GM23338 (cell line): ENCODE results near the gene GRB14. TPM values are rescaled to one million over a fixed set of nuclear protein-coding genes. Genes with fewer than 3 reads are reported as not detected.

Experiments
- ATAC-seq: fragments of 200-7000 bp; cut with Tn5 transposase; 3 replicates; pipeline ENCODE4 v1.9.1; 2020
- DNase-seq: peaks from one replicate; pipeline ENCODE4 v3.0.0-alpha.2; 2015; ENCODE audit warnings: low spot score
- H2AFZ ChIP-seq: fragments of 200-600 bp; sonication (generic); 2 replicates; pipeline ENCODE4 v1.8.0; 2016; ENCODE audit warnings: antibody characterized with exemption, mild to moderate bottlenecking, moderate library complexity
- H3F3A ChIP-seq: fragments of 200-600 bp; sonication (generic); replicated peaks from 2 replicates; pipeline ENCODE4 v1.8.0; 2017; ENCODE audit warnings: antibody characterized with exemption, mixed run types, low read depth
- H3K27ac ChIP-seq: fragments of 200-600 bp; sonication (generic); 2 replicates; pipeline ENCODE4 v1.6.1; 2016; ENCODE audit warnings: low read depth
- H3K27me3 ChIP-seq: fragments of 200-600 bp; sonication (generic); 2 replicates; pipeline ENCODE4 v1.8.0; 2016; ENCODE audit warnings: mild to moderate bottlenecking, mixed run types, moderate library complexity; ENCODE audit not compliant: insufficient read depth
- H3K36me3 ChIP-seq: fragments of 200-600 bp; sonication (generic); 2 replicates; pipeline ENCODE4 v1.8.0; 2016; ENCODE audit warnings: mild to moderate bottlenecking; ENCODE audit not compliant: insufficient read depth
- H3K4me1 ChIP-seq: fragments of 200-600 bp; sonication (generic); 2 replicates; pipeline ENCODE4 v1.8.0; 2016; ENCODE audit warnings: mild to moderate bottlenecking, moderate library complexity; ENCODE audit not compliant: insufficient read depth
- H3K4me2 ChIP-seq: fragments of 200-600 bp; sonication (generic); 2 replicates; pipeline ENCODE4 v1.7.1; 2017; ENCODE audit warnings: mixed run types
- H3K4me3 ChIP-seq: fragments of 200-600 bp; sonication (generic); 2 replicates; pipeline ENCODE4 v1.6.1; 2016; ENCODE audit warnings: mixed run types
- H3K79me2 ChIP-seq: fragments of 200-600 bp; sonication (generic); replicated peaks from 2 replicates; pipeline ENCODE4 v1.8.0; 2017; ENCODE audit warnings: mild to moderate bottlenecking; ENCODE audit not compliant: insufficient read depth
- H3K9me2 ChIP-seq: fragments of 200-600 bp; sonication (generic); 2 replicates; pipeline ENCODE4 v1.8.0; 2017; ENCODE audit not compliant: insufficient read depth
- H4K20me1 ChIP-seq: fragments of 200-600 bp; sonication (generic); replicated peaks from 2 replicates; pipeline ENCODE4 v1.8.0; 2017; ENCODE audit warnings: mild to moderate bottlenecking; ENCODE audit not compliant: insufficient read depth
- H3K27ac Mint-ChIP-seq: 2 replicates; pipeline ENCODE4 v1.8.0; 2020; ENCODE audit warnings: inconsistent platforms, mild to moderate bottlenecking, moderate library complexity, mixed read lengths
- H3K27me3 Mint-ChIP-seq: 3 replicates; pipeline ENCODE4 v1.8.0; 2022; ENCODE audit warnings: low read depth, mild to moderate bottlenecking, moderate library complexity, mixed read lengths, inconsistent platforms; ENCODE audit not compliant: insufficient read depth, poor library complexity
- H3K36me3 Mint-ChIP-seq: 3 replicates; pipeline ENCODE4 v1.8.0; 2021; ENCODE audit warnings: low read depth, mild to moderate bottlenecking, inconsistent platforms, moderate library complexity, mixed read lengths
- H3K4me1 Mint-ChIP-seq: 3 replicates; pipeline ENCODE4 v1.8.0; 2020; ENCODE audit warnings: mild to moderate bottlenecking, inconsistent platforms, mixed read lengths
- H3K4me3 Mint-ChIP-seq: 3 replicates; pipeline ENCODE4 v1.8.0; 2021; ENCODE audit warnings: moderate library complexity, mild to moderate bottlenecking, inconsistent platforms, mixed read lengths
- H3K9me3 Mint-ChIP-seq: 3 replicates; pipeline ENCODE4 v1.8.0; 2020; ENCODE audit warnings: moderate library complexity, mild to moderate bottlenecking, inconsistent platforms, mixed read lengths
- ETS1 ChIP-seq: IDR thresholded peaks from 2 replicates; pipeline ENCODE4 v1.6.1; 2016; ENCODE audit warnings: antibody characterized with exemption
- EZH2 ChIP-seq: fragments of 200-600 bp; sonication (generic); IDR thresholded peaks from one replicate; pipeline ENCODE4 v1.8.0; 2017; ENCODE audit warnings: antibody characterized with exemption, mild to moderate bottlenecking, low read depth; ENCODE audit not compliant: unreplicated experiment
- JUNB ChIP-seq: IDR thresholded peaks from one replicate; pipeline ENCODE4 v1.6.1; 2016; ENCODE audit warnings: antibody characterized with exemption; ENCODE audit not compliant: unreplicated experiment
- POLR2AphosphoS5 ChIP-seq: IDR thresholded peaks from 2 replicates; pipeline ENCODE4 v1.6.1; 2016; ENCODE audit warnings: antibody characterized with exemption, low read depth
- REST ChIP-seq: IDR thresholded peaks from one replicate; pipeline ENCODE4 v1.6.1; 2018; ENCODE audit warnings: antibody characterized with exemption; ENCODE audit not compliant: unreplicated experiment
- ZNF114 ChIP-seq: fragments of 250-450 bp; sonication (Bioruptor Pico); IDR thresholded peaks from 2 replicates; pipeline ENCODE4 v1.5.0; 2020; ENCODE audit warnings: mild to moderate bottlenecking, moderate library complexity
- ZNF331 ChIP-seq: fragments of 250-450 bp; sonication (Bioruptor Pico); IDR thresholded peaks from 2 replicates; pipeline ENCODE4 v1.5.0; 2020; ENCODE audit warnings: low read depth, mild to moderate bottlenecking, moderate library complexity
- polyA plus RNA-seq: library from polyadenylated mRNA; unstranded; fragments of >200 nt; fragmentation: Nextera tagmentation; extraction: Ambion mirVana; gene quantifications from 2 replicates; pipeline ENCODE4 v1.2.1, GENCODE V29; 2016
- total RNA-seq: library from RNA; depleted of rRNA; stranded (reverse); fragments of >200 nt; shearing (Covaris generic); gene quantifications from 2 replicates; pipeline ENCODE4 v1.2.3, GENCODE V29; 2014
- TF ChIP-seq, protein P1 (sequence below): fragments of 250-450 bp; sonication (Bioruptor Pico); IDR thresholded peaks from 2 replicates; pipeline ENCODE4 v1.5.0; 2020; ENCODE audit warnings: mild to moderate bottlenecking, moderate library complexity
- TF ChIP-seq, protein P2 (sequence below), 2 experiments: fragments of 200-600 bp in 1 of 2; sonication (generic) in 1 of 2; conservative IDR thresholded peaks; 2 replicates each; pipeline versions ENCODE4 v1.5.1 to v1.6.1; 2016 to 2017; ENCODE audit warnings: antibody characterized with exemption in 2 of 2, low read depth in 2 of 2, mild to moderate bottlenecking in 2 of 2, moderate library complexity in 1 of 2

Gene GRB14
- total and polyA plus RNA-seq, 2 experiments from 2014 or later: 16.0 to 28.9 TPM

DNA sequence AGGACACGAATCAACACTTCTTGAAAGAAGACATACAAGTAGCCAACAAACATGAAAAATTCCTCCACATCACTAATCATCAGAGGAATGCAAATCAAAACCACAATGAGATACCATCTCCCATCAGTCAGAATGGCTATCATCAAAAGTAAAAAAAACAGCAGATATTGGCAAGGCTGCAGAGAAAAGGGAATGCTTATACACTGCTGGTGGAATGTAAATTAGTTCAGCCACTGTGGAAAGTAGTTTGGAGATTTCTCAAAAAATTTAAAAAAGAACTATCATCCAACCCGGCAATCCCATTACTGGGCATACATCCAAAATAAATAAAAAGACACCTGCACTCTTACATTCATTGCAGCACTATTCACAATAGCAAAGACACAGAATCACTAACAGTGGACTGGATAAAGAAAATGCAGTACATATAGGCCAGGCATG lies 78.7 kb downstream of the GRB14 start (continued):
- TF ChIP-seq REST: no peak
- no peak for TF ChIP-seq ZNF114 (CRISPR knock-in tag)

DNA sequence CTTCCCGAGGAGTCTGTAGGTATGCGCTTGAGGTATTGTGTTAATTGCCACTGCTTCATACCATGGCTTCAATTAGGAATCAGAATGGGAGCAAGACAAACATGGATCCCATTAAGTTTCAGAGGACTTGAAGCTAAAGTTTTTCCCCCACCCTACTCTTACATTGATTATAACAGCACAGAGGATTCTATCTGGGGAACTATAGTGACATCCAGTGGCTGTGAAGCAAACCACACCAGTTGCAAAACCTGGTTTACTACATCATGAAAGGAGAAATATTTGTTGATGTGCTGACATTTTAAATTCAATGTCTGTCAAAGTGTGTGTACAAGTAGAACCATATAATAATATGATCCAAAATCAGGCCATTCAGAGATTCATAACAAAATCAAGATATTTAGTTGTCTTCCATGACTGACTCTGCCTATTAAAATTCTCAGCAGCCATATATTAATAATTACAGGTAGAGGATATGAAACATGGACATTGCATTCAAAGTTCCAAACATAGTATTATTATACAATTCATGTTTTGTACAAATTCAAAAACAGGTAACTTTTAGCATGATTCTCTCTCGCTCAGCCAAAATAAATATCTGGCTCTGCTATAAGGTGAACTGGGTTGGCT lies 82.9 kb downstream of the GRB14 start:
- H3K4me1 ChIP-seq: no peaks in the 10 kb centered on the region; the same call in 1 of the 2 replicates
- no peaks in the 10 kb centered on the region for H3K79me2 ChIP-seq
- no peak overlapping the region for H3K4me2 ChIP-seq
- no peaks in the 10 kb centered on the region for H3K36me3 Mint-ChIP-seq
- no peaks in the 10 kb centered on the region for H4K20me1 ChIP-seq
- H3K4me3 Mint-ChIP-seq: no peak overlapping the region
- peak; percentile 75 for DNase-seq
- H3K27me3 ChIP-seq: no peaks in the 10 kb centered on the region
- no peaks in the 10 kb centered on the region for H3F3A ChIP-seq
- no peak overlapping the region for H2AFZ ChIP-seq
- H3K27me3 Mint-ChIP-seq: peaks cover 3% of the 10 kb centered on the region
- H3K4me1 Mint-ChIP-seq: peaks cover 8% of the 10 kb centered on the region
- H3K36me3 ChIP-seq: no peaks in the 10 kb centered on the region
- no peaks in the 10 kb centered on the region for H3K9me3 Mint-ChIP-seq
- no peak overlapping the region for H3K27ac ChIP-seq
- no peaks in the 10 kb centered on the region for H3K9me2 ChIP-seq
- peak; percentile 89 for ATAC-seq
- no peak overlapping the region for H3K27ac Mint-ChIP-seq
- no peak overlapping the region for H3K4me3 ChIP-seq
- TF ChIP-seq, protein P1, sequence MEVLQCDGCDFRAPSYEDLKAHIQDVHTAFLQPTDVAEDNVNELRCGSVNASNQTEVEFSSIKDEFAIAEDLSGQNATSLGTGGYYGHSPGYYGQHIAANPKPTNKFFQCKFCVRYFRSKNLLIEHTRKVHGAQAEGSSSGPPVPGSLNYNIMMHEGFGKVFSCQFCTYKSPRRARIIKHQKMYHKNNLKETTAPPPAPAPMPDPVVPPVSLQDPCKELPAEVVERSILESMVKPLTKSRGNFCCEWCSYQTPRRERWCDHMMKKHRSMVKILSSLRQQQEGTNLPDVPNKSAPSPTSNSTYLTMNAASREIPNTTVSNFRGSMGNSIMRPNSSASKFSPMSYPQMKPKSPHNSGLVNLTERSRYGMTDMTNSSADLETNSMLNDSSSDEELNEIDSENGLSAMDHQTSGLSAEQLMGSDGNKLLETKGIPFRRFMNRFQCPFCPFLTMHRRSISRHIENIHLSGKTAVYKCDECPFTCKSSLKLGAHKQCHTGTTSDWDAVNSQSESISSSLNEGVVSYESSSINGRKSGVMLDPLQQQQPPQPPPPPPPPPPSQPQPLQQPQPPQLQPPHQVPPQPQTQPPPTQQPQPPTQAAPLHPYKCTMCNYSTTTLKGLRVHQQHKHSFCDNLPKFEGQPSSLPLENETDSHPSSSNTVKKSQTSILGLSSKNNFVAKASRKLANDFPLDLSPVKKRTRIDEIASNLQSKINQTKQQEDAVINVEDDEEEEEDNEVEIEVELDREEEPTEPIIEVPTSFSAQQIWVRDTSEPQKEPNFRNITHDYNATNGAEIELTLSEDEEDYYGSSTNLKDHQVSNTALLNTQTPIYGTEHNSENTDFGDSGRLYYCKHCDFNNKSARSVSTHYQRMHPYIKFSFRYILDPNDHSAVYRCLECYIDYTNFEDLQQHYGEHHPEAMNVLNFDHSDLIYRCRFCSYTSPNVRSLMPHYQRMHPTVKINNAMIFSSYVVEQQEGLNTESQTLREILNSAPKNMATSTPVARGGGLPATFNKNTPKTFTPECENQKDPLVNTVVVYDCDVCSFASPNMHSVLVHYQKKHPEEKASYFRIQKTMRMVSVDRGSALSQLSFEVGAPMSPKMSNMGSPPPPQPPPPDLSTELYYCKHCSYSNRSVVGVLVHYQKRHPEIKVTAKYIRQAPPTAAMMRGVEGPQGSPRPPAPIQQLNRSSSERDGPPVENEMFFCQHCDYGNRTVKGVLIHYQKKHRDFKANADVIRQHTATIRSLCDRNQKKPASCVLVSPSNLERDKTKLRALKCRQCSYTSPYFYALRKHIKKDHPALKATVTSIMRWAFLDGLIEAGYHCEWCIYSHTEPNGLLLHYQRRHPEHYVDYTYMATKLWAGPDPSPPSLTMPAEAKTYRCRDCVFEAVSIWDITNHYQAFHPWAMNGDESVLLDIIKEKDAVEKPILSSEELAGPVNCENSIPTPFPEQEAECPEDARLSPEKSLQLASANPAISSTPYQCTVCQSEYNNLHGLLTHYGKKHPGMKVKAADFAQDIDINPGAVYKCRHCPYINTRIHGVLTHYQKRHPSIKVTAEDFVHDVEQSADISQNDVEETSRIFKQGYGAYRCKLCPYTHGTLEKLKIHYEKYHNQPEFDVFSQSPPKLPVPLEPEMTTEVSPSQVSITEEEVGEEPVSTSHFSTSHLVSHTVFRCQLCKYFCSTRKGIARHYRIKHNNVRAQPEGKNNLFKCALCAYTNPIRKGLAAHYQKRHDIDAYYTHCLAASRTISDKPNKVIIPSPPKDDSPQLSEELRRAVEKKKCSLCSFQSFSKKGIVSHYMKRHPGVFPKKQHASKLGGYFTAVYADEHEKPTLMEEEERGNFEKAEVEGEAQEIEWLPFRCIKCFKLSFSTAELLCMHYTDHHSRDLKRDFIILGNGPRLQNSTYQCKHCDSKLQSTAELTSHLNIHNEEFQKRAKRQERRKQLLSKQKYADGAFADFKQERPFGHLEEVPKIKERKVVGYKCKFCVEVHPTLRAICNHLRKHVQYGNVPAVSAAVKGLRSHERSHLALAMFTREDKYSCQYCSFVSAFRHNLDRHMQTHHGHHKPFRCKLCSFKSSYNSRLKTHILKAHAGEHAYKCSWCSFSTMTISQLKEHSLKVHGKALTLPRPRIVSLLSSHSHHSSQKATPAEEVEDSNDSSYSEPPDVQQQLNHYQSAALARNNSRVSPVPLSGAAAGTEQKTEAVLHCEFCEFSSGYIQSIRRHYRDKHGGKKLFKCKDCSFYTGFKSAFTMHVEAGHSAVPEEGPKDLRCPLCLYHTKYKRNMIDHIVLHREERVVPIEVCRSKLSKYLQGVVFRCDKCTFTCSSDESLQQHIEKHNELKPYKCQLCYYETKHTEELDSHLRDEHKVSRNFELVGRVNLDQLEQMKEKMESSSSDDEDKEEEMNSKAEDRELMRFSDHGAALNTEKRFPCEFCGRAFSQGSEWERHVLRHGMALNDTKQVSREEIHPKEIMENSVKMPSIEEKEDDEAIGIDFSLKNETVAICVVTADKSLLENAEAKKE (CRISPR knock-in tag): no peak
- TF ChIP-seq POLR2AphosphoS5: no peak
- no peak for TF ChIP-seq JUNB
- TF ChIP-seq ETS1: no peak
- TF ChIP-seq, protein P2, sequence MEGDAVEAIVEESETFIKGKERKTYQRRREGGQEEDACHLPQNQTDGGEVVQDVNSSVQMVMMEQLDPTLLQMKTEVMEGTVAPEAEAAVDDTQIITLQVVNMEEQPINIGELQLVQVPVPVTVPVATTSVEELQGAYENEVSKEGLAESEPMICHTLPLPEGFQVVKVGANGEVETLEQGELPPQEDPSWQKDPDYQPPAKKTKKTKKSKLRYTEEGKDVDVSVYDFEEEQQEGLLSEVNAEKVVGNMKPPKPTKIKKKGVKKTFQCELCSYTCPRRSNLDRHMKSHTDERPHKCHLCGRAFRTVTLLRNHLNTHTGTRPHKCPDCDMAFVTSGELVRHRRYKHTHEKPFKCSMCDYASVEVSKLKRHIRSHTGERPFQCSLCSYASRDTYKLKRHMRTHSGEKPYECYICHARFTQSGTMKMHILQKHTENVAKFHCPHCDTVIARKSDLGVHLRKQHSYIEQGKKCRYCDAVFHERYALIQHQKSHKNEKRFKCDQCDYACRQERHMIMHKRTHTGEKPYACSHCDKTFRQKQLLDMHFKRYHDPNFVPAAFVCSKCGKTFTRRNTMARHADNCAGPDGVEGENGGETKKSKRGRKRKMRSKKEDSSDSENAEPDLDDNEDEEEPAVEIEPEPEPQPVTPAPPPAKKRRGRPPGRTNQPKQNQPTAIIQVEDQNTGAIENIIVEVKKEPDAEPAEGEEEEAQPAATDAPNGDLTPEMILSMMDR (conservative IDR thresholded peaks at IDR 0.05; ENCODE audit: low read depth in 2 of 2): peak; percentile 77 to 79
- TF ChIP-seq EZH2: no peak
- no peak for TF ChIP-seq ZNF331 (CRISPR knock-in tag)
